IPS DF 6.9 (cell line): Measurements from ENCODE around the gene TLN1.

Experiments
- DNase-seq: peaks from one replicate; pipeline ENCODE4 v3.0.0-alpha.2; 2013; ENCODE audit warnings: low read depth, low spot score
- H3K27ac ChIP-seq: one replicate; pipeline ENCODE4 v1.5.1; 2013; ENCODE audit warnings: low read length, control low read depth
- H3K27me3 ChIP-seq: 2 replicates; pipeline ENCODE4 v1.6.1; 2013; ENCODE audit warnings: mild to moderate bottlenecking, low read length; ENCODE audit not compliant: control insufficient read depth, insufficient read depth
- H3K36me3 ChIP-seq: 2 replicates; pipeline ENCODE4 v1.6.1; 2013; ENCODE audit warnings: low read length; ENCODE audit not compliant: control insufficient read depth, insufficient read depth
- H3K4me1 ChIP-seq: 2 replicates; pipeline ENCODE4 v1.6.1; 2013; ENCODE audit warnings: low read length; ENCODE audit not compliant: control insufficient read depth, insufficient read depth
- H3K4me3 ChIP-seq: 2 replicates; pipeline ENCODE4 v1.5.1; 2013; ENCODE audit warnings: mild to moderate bottlenecking, low read length
- H3K9me3 ChIP-seq: 2 replicates; pipeline ENCODE4 v1.6.1; 2013; ENCODE audit warnings: low read length, inconsistent platforms; ENCODE audit not compliant: control insufficient read depth, insufficient read depth
- WGBS: extraction: QIAGEN DNeasy Blood & Tissue Kit; methylation state at CpG from one replicate; pipeline ENCODE4 v1.1.7; 2013; ENCODE audit warnings: mixed read lengths, missing lambda C conversion rate; ENCODE audit not compliant: insufficient read length, insufficient coverage; 5-methylcytosine and 5-hydroxymethylcytosine counted together

TLN1 gene

GRCh38 chr9:35708146-35708545 lies 23.8 kb downstream of the TLN1 start:
- Histone ChIP-seq H3K36me3 (peaks cover 66% of the 10 kb centered on the region), H3K27ac (no peak overlapping the region), H3K9me3 (no peaks in the 10 kb centered on the region), H3K4me3 (no peak overlapping the region), H3K27me3 (no peaks in the 10 kb centered on the region), H3K4me1 (no peaks in the 10 kb centered on the region)
- WGBS, result no CpG with 5 or more reads among the region's 4 CpGs
- no peak for DNase-seq

GRCh38 chr9:35706951-35707350 lies 25.0 kb downstream of the TLN1 start:
- Histone ChIP-seq H3K9me3 (no peaks in the 10 kb centered on the region), H3K36me3 (peaks cover 63% of the 10 kb centered on the region)
- no CpG with 5 or more reads among the region's 10 CpGs for WGBS

DNA sequence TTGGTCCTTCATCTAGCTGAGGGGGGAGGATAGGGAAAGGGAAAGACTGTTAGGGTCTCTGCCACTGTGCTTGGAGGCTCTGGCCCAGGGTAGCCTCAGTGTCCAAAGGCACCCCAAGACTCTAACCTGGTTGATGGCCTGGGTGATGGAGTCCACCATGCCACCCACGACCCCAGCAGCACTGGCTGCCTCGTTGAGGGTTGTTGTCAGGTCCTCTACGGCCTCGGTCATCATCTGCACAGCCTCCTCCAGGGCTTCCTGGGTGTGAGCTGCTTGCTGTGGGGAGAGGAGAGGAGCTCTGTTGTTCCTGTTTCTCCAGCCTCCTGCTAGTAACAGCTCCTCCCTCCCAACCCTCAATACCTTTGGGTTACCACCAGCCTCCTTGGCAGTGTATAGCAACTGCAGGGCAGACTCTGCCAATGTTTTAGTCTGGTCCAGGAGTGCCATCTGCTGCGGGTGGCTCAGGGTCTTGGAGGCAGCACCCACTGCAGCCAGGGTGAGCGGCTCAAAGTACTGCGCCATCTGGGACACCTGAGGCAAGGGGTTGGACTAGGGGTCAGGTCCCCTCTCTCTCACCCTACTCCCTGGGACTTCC lies 26.1 kb downstream of the TLN1 start:
- no CpG with 5 or more reads among the region's 7 CpGs for WGBS
- Histone ChIP-seq H3K27ac (no peak overlapping the region), H3K9me3 (no peaks in the 10 kb centered on the region), H3K36me3 (peaks cover 56% of the 10 kb centered on the region), H3K4me1 (no peaks in the 10 kb centered on the region), H3K27me3 (no peaks in the 10 kb centered on the region), H3K4me3 (no peak overlapping the region)
- DNase-seq, result no peak

More at GRCh38 chr9:35706951-35707350, 25.0 kb downstream of the TLN1 start:
- Histone ChIP-seq H3K4me3 (no peak overlapping the region), H3K4me1 (no peaks in the 10 kb centered on the region), H3K27me3 (no peaks in the 10 kb centered on the region), H3K27ac (no peak overlapping the region)
- no peak for DNase-seq

- no peaks in the 10 kb centered on the region for H3K4me1 ChIP-seq
- no peaks in the 10 kb centered on the region for H3K9me3 ChIP-seq
- no peaks in the 10 kb centered on the region for H3K27me3 ChIP-seq
- no CpG with 5 or more reads among the region's 8 CpGs for WGBS
- H3K27ac ChIP-seq, result no peak overlapping the region
- peaks cover 51% of the 10 kb centered on the region for H3K36me3 ChIP-seq
- no peak overlapping the region for H3K4me3 ChIP-seq
- no peak for DNase-seq
Measured at GRCh38 chr9:35705372-35705771, 26.6 kb downstream of the TLN1 start.

- DNase-seq, result no peak
- H3K9me3 ChIP-seq, result no peaks in the 10 kb centered on the region
- no peak overlapping the region for H3K27ac ChIP-seq
- peaks cover 62% of the 10 kb centered on the region for H3K36me3 ChIP-seq
- no peaks in the 10 kb centered on the region for H3K27me3 ChIP-seq
- H3K4me1 ChIP-seq, result no peaks in the 10 kb centered on the region; the same call in 1 of the 2 replicates
- H3K4me3 ChIP-seq, result no peak overlapping the region
- no CpG with 5 or more reads among the region's 26 CpGs for WGBS
Measured at GRCh38 chr9:35703906-35704672, 27.9 kb downstream of the TLN1 start.

- Histone ChIP-seq H3K27ac (no peak overlapping the region), H3K36me3 (peaks cover 71% of the 10 kb centered on the region), H3K4me1 (no peaks in the 10 kb centered on the region; the same call in 1 of the 2 replicates), H3K27me3 (no peaks in the 10 kb centered on the region), H3K9me3 (no peaks in the 10 kb centered on the region), H3K4me3 (no peak overlapping the region)
- WGBS, result no CpG with 5 or more reads among the region's 7 CpGs
- no peak for DNase-seq
Measured at GRCh38 chr9:35702696-35703095, 29.3 kb downstream of the TLN1 start.

- Histone ChIP-seq H3K27me3 (no peaks in the 10 kb centered on the region), H3K4me1 (no peaks in the 10 kb centered on the region; the same call in 1 of the 2 replicates), H3K4me3 (no peak overlapping the region), H3K27ac (no peak overlapping the region), H3K9me3 (no peaks in the 10 kb centered on the region), H3K36me3 (peaks cover 57% of the 10 kb centered on the region)
- DNase-seq, result no peak
Measured at GRCh38 chr9:35700942-35701341, 31.1 kb downstream of the TLN1 start.

GRCh38 chr9:35700031-35700430 lies 32.0 kb downstream of the TLN1 start:
- Histone ChIP-seq H3K27me3 (no peaks in the 10 kb centered on the region), H3K4me1 (no peaks in the 10 kb centered on the region; the same call in 1 of the 2 replicates), H3K4me3 (no peak overlapping the region), H3K36me3 (peaks cover 49% of the 10 kb centered on the region), H3K9me3 (no peaks in the 10 kb centered on the region), H3K27ac (no peak overlapping the region)
- no CpG with 5 or more reads among the region's 11 CpGs for WGBS
- no peak for DNase-seq

DNA sequence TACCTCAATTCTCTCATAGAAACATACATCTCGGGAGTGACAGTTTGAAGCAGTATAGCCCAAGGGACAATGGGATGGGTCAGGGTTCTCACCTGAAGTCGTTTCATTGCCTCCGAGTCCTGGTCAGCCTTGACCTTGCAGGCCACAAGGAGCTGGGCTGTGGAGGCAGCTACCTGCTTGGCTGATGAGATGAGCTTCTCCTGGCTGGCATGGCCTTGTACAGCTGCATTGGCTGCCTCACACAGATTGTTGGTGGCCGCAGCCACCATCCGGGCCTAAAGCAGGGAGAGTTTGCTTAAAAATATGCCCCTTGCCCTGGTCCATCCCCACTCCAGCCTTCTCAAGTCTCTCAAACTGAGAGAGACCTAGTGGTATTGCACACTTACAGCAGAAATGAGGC lies 33.8 kb downstream of the TLN1 start:
- H3K27me3 ChIP-seq, result no peaks in the 10 kb centered on the region
- DNase-seq, result no peak
- H3K36me3 ChIP-seq, result peaks cover 33% of the 10 kb centered on the region
- H3K27ac ChIP-seq, result no peak overlapping the region
- WGBS, result no CpG with 5 or more reads among the region's 5 CpGs
- no peaks in the 10 kb centered on the region for H3K9me3 ChIP-seq
- H3K4me3 ChIP-seq, result no peak overlapping the region
- no peaks in the 10 kb centered on the region; the same call in 1 of the 2 replicates for H3K4me1 ChIP-seq

DNA sequence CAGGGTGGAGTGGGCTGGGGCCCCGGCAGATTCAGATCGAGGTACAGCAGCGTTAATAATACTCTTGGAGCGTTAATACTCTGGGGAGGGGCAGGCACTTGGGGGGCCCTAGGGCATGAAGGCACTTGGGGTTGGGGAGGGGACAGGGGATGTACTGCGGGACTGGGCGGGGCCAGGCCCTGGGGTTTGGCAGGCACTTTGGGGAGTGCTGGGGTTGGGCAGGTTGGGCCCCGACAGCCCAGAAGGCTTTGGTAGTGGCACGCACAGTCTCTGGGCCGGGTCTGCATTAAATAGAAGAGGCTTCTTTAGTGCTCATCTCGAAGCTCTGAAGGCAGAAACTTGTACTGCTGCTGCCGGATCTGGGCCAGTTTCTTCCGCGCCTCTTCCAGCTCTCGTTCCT lies 34.5 kb downstream of the TLN1 start:
- H3K27ac ChIP-seq, result no peak overlapping the region
- no peak overlapping the region for H3K4me3 ChIP-seq
- H3K27me3 ChIP-seq, result no peaks in the 10 kb centered on the region
- no peak for DNase-seq
- peaks cover 31% of the 10 kb centered on the region for H3K36me3 ChIP-seq
- no peaks in the 10 kb centered on the region for H3K9me3 ChIP-seq
- no CpG with 5 or more reads among the region's 14 CpGs for WGBS
- H3K4me1 ChIP-seq, result no peaks in the 10 kb centered on the region; the same call in 1 of the 2 replicates
